Activated naive CD4-positive, alpha-beta T cell treated with anti-CD3 and anti-CD28 coated beads, Interleukin-2, amount 50 U/mL, for 72 hours (primary cell): ENCODE results near the gene GSDMA. TPM values are rescaled to one million over a fixed set of nuclear protein-coding genes. Genes with fewer than 3 reads are reported as not detected.
"Not testable (repeated sequence)": the region's sequence is repeated elsewhere in the genome, so short reads cannot be mapped to it uniquely, and the experiment has no call there.

Experiments
- ATAC-seq, 2 donors: fragments of 150-1000 bp; cut with Tn5 transposase; 2 replicates each; pipeline ENCODE4 v1.10.0; 2021; ENCODE audit warnings: mild to moderate bottlenecking in 2 of 2, moderate library complexity in 2 of 2
- DNase-seq, 2 donors: peaks; one replicate each; pipeline ENCODE4 v3.0.0; 2021 to 2022; ENCODE audit warnings: low spot score in 2 of 2
- H3K27ac Mint-ChIP-seq, 2 donors: one replicate each; pipeline ENCODE4 v1.8.0; 2022; ENCODE audit warnings: mild to moderate bottlenecking in 2 of 2, mixed read lengths in 2 of 2
- H3K36me3 Mint-ChIP-seq, 2 donors: one replicate each; pipeline ENCODE4 v1.8.0; 2022; ENCODE audit warnings: mixed read lengths in 2 of 2
- H3K9me3 Mint-ChIP-seq, 2 donors: one replicate each; pipeline ENCODE4 v1.8.0; 2022; ENCODE audit warnings: mixed read lengths in 2 of 2
- total RNA-seq, 2 donors: library from RNA; stranded (reverse); gene quantifications; one replicate each; pipeline ENCODE4 v1.2.3, GENCODE V29; 2022

GSDMA gene
- total RNA-seq, 2 donors from 2014 or later = 0.50 to 1.1 TPM

GRCh38 chr17:39999067-39999466 lies 36.3 kb downstream of the GSDMA start:
- peak overlapping the region in 1 of 2 donors; percentile 22 for H3K27ac Mint-ChIP-seq
- DNase-seq (no peak), ATAC-seq (no peak)
- no peaks in the 10 kb centered on the region for H3K36me3 Mint-ChIP-seq
- no peaks in the 10 kb centered on the region for H3K9me3 Mint-ChIP-seq

DNA sequence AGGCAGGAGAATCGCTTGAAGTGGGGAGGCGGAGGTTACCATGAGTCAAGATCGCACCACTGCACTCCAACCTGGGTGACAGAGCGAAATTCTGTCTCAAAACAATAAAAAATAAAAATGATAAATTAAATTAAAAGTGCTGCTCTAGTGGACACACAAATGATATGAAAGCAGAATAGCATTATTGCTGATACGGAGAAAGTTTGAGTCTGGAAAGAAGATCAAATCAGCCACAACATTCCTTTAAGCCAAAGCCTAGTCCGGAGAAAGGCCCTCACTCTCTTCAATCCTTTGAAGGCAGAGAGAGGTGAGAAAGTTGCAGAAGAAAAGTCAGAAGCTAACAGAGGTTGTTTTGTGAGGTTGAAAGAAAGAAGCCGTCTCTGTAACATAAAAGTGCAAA lies 37.4 kb downstream of the GSDMA start:
- Mint-ChIP-seq H3K36me3 (no peaks in the 10 kb centered on the region), H3K9me3 (no peaks in the 10 kb centered on the region), H3K27ac (no peak overlapping the region)
- no peak for DNase-seq
- ATAC-seq = no peak

DNA sequence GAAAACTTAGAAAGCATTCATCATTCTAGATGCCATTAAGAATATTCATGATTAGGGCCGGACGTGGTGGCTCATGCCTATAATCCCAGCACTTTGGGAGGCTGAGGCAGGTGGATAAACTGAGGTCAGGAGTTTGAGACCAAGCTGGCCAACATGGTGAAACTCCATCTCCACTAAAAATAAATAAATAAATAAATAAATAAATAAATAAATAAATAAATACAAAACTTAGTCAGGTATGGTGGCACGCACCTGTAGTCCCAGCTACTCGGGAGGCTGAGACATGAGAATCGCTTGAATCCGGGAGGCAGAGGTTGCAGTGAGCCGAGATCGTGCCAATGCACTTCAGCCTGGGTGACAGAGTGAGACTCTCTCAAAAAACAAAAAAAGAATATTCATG lies 38.5 kb downstream of the GSDMA start:
- not testable (repeated sequence) for H3K36me3 Mint-ChIP-seq, H3K27ac Mint-ChIP-seq, DNase-seq, ATAC-seq, H3K9me3 Mint-ChIP-seq

- H3K27ac Mint-ChIP-seq = no peak overlapping the region
- no peak for DNase-seq
- no peak for ATAC-seq
- no peaks in the 10 kb centered on the region for H3K9me3 Mint-ChIP-seq
- no peaks in the 10 kb centered on the region for H3K36me3 Mint-ChIP-seq
Observed at GRCh38 chr17:40004072-40004471, 41.3 kb downstream of the GSDMA start.

DNA sequence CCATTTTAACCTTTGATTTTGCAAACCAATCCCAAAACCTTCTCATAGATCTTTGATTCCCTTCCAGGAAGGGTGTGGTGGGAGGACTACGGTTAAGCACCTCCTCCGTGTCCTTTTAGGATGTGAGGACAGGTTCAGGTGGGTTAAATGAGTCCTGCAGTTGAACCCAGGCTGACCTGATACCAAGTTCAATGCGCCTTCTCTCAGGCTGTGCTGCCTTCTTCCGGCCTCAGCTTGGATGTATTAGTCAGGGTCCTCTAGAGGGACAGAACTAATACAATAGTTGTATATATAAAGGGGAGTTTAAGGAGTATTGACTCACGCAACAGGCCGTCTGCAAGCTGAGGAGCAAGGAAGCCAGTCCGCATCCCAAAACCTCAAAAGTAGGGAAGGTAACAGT lies 41.9 kb downstream of the GSDMA start:
- DNase-seq (no peak), ATAC-seq (no peak)
- H3K27ac Mint-ChIP-seq = no peak overlapping the region
- no peaks in the 10 kb centered on the region for H3K9me3 Mint-ChIP-seq
- no peaks in the 10 kb centered on the region for H3K36me3 Mint-ChIP-seq

DNA sequence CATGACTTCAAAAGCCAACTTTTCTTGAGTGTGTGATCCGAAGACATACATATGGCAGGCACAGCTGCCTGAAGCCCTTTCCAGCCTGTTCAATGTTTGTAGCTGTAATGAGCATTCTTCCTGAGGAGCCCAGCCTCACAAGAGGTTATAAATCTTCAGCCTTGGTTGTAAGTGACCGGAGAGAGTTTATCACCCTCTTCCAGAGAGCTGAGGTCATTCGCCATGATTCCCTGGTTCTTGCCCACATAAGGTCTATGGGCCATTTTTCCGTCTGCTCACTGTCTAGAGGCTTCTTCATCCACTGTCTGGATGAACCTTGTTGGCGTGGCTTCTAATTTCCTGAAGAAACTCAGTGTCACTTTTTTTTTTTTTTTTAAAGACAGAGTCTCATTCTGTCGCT lies 42.7 kb downstream of the GSDMA start:
- Mint-ChIP-seq H3K36me3 (no peaks in the 10 kb centered on the region), H3K27ac (no peak overlapping the region), H3K9me3 (no peaks in the 10 kb centered on the region)
- DNase-seq = no peak
- ATAC-seq = no peak

- ATAC-seq, DNase-seq: not testable (repeated sequence)
Observed at GRCh38 chr17:40010946-40011500, 48.2 kb downstream of the GSDMA start.

GRCh38 chr17:40012017-40012647 lies 49.3 kb downstream of the GSDMA start:
- not testable (repeated sequence) for ATAC-seq, H3K9me3 Mint-ChIP-seq, DNase-seq, H3K36me3 Mint-ChIP-seq
- peak overlapping the region in 1 of 2 donors; percentile 41 for H3K27ac Mint-ChIP-seq

More at GRCh38 chr17:40010946-40011500, 48.2 kb downstream of the GSDMA start:
- not testable (repeated sequence) for H3K27ac Mint-ChIP-seq, H3K9me3 Mint-ChIP-seq, H3K36me3 Mint-ChIP-seq

GRCh38 chr17:40014375-40014980 lies 51.7 kb downstream of the GSDMA start:
- Mint-ChIP-seq H3K27ac (no peak overlapping the region), H3K36me3 (no peaks in the 10 kb centered on the region), H3K9me3 (no peaks in the 10 kb centered on the region)
- DNase-seq (no peak), ATAC-seq (no peak)

- ATAC-seq (no peak), DNase-seq (no peak)
- no peak within 1 kb of the TSS for H3K27ac Mint-ChIP-seq
Observed at GRCh38 chr17:40015005-40015997, 52.5 kb downstream of the GSDMA start, which contains the start of gene CSF3. Gene CSF3, plus strand, starts transcription at chr17:40015440. Its CDS starts 35 bp downstream, at chr17:40015475.

DNA sequence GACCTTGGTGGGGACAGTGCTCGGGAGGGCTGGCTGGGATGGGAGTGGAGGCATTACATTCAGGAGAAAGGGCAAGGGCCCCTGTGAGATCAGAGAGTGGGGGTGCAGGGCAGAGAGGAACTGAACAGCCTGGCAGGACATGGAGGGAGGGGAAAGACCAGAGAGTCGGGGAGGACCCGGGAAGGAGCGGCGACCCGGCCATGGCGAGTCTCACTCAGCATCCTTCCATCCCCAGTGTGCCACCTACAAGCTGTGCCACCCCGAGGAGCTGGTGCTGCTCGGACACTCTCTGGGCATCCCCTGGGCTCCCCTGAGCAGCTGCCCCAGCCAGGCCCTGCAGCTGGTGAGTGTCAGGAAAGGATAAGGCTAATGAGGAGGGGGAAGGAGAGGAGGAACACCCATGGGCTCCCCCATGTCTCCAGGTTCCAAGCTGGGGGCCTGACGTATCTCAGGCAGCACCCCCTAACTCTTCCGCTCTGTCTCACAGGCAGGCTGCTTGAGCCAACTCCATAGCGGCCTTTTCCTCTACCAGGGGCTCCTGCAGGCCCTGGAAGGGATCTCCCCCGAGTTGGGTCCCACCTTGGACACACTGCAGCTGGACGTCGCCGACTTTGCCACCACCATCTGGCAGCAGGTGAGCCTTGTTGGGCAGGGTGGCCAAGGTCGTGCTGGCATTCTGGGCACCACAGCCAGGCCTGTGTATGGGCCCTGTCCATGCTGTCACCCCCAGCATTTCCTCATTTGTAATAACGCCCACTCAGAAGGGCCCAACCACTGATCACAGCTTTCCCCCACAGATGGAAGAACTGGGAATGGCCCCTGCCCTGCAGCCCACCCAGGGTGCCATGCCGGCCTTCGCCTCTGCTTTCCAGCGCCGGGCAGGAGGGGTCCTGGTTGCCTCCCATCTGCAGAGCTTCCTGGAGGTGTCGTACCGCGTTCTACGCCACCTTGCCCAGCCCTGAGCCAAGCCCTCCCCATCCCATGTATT lies 53.5 kb downstream of the GSDMA start:
- Mint-ChIP-seq H3K9me3 (no peaks in the 10 kb centered on the region), H3K36me3 (no peaks in the 10 kb centered on the region), H3K27ac (no peak overlapping the region)
- no peak for ATAC-seq
- DNase-seq = no peak

More at GRCh38 chr17:40015005-40015997, 52.5 kb downstream of the GSDMA start, which contains the start of gene CSF3:
- Mint-ChIP-seq H3K36me3 (no peaks in the 10 kb centered on the region), H3K9me3 (no peaks in the 10 kb centered on the region)

GRCh38 chr17:40017422-40018080 lies 54.7 kb downstream of the GSDMA start:
- no peak for DNase-seq

DNA sequence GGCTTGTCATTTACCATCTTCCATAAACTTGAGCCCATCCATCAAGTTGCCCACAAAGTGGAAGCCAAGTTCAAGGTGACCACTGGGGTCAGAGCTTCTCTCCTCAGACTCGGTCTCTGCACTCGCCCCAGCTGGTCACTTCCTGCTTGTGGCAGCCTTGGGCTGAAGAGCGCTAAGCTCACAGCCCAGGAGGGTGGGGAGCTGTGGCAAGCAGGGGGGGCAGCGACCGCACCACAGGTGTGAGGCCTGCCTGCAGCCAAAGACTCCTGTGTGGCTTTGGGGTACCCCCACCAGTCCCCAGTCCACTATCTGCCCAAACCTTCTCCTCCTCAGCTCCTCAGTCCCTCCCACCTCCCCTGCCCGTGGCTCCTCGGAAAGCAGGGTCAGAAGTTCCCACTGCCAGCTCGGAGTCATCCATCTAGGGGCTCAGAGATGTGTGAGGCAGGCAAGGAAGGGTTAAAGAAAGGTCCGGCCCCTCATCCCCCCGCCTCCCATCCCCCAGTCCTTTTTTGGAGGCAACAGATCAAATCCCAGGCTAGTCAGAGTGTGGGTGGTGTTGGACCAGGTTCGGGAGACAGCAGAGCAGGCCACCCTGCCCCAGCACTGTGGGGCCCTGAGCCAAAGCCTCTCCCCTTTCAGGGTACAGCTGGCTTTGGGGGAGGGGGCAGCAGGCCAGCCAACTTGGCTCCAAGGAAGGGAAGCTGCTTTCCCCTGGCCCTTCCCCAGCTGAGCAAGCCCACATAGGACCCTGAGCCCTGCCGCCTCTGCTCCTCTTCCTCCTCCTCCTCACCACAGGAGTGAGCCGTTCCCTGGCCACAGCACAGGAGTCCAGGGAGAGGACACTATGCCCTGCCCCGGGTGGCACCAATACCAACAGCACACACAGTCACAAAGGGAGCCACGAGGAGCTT lies 55.7 kb downstream of the GSDMA start:
- Mint-ChIP-seq H3K36me3 (no peaks in the 10 kb centered on the region), H3K27ac (peak overlapping the region in 1 of 2 donors; percentile 87), H3K9me3 (no peaks in the 10 kb centered on the region)
- ATAC-seq = no peak
- DNase-seq = no peak

More at GRCh38 chr17:40017422-40018080, 54.7 kb downstream of the GSDMA start:
- ATAC-seq = no peak
- no peaks in the 10 kb centered on the region for H3K36me3 Mint-ChIP-seq
- H3K27ac Mint-ChIP-seq = no peak overlapping the region
- no peaks in the 10 kb centered on the region for H3K9me3 Mint-ChIP-seq
